ENCODE data around the gene COX7C. TPM values are rescaled to one million over a fixed set of nuclear protein-coding genes. Genes with fewer than 3 reads are reported as not detected.
"Not testable (repeated sequence)": the region's sequence is repeated elsewhere in the genome, so short reads cannot be mapped to it uniquely, and the experiment has no call there.

COX7C gene
- 320 and 338 TPM in 2 replicates for total RNA-seq
- 497 TPM for total RNA-seq (2013)
- polyA plus RNA-seq: 346 and 464 TPM in 2 replicates
- polyA minus RNA-seq: 120 and 144 TPM in 2 replicates

GRCh38 chr5:86617756-86618576 is at the start of gene COX7C:
COX7C (plus strand) TSS chr5:86617941; CDS start chr5:86618056, 115 bp downstream.
- WGBS (ENCODE audit: insufficient coverage): under 1% methylated on average over 30 of the region's 41 CpGs

DNA sequence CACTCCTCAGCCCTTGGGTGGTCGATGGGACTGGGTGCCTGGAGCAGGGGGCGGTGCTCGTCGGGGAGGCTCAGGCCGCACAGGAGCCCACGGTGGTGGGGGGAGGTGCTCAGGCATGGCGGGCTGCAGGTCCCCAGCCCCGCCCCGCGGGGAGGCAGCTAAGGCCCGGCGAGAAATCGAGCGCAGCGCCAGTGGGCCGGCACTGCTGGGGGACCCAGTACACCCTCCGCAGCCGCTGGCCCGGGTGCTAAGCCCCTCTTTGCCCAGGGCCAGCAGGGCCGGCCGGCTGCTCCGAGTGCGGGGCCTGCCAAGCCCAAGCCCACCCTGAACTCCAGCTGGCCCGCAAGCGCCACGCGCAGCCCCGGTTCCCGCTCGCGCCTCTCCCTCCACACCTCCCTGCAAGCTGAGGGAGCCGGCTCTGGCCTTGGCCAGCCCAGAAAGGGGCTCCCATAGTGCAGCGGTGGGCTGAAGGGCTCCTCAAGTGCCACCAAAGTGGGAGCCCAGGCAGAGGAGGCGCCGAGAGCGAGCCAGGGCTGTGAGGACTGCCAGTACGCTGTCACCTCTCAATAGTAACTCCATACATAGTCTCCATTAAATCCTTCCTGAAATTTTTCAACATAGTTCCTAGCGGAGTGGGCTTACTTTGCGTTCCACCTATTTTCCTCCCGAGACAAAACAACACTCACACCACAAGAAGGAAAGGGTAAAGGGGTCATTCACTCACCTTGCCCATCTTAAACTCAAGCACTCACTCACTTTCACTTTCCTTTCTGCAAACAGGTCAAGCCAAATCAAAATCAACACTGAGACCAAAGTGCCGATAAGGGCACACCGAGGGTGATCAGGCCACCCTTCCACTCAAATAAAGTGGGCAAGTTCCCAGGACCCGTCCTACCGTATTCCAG is 48.0 kb upstream of the COX7C start:
- H3K36me3 ChIP-seq (replicated peaks in 1 of 2; ENCODE audit: control extremely low read depth in 1 of 2, control insufficient read depth in 1 of 2, extremely low read depth in 1 of 2, insufficient read depth in 2 of 2, low read length in 1 of 2); H3K4me1 Mint-ChIP-seq; H2AFZ ChIP-seq (ENCODE audit: insufficient read depth, low read depth, low read length, poor library complexity, severe bottlenecking); H4K20me1 ChIP-seq (ENCODE audit: control insufficient read depth, insufficient read depth, low read length, poor library complexity, severe bottlenecking); H3K79me2 ChIP-seq (ENCODE audit: control insufficient read depth, insufficient read depth, low read length); H3K4me3 Mint-ChIP-seq; intact Hi-C loops (cut with micrococcal nuclease); H3K27ac ChIP-seq (ENCODE audit: low read length in 2 of 2); H3K27ac Mint-ChIP-seq; H3K9me3 Mint-ChIP-seq (ENCODE audit: insufficient read depth); POLR2A ChIA-PET; ATAC-seq (ENCODE audit: low read depth); H3K4me2 ChIP-seq (replicated peaks; ENCODE audit: low read depth, low read length, poor library complexity, severe bottlenecking); H3K4me3 ChIP-seq (ENCODE audit: control extremely low read depth in 1 of 5, extremely low read depth in 1 of 5, insufficient read depth in 1 of 5, low read depth in 2 of 5, low read length in 4 of 5); H3K9ac ChIP-seq (ENCODE audit: low read length); H3K27me3 Mint-ChIP-seq; CTCF ChIA-PET; H3K27me3 ChIP-seq (replicated peaks in 1 of 4; ENCODE audit: control extremely low read depth in 1 of 4, control insufficient read depth in 3 of 4, insufficient read depth in 4 of 4, low read length in 3 of 4); DNase-seq; H3K9me3 ChIP-seq (ENCODE audit: control extremely low read depth in 1 of 3, control insufficient read depth in 2 of 3, insufficient read depth in 1 of 3, low read length in 2 of 3); H3K4me1 ChIP-seq (ENCODE audit: control insufficient read depth in 2 of 2, insufficient read depth in 2 of 2, low read length in 2 of 2): not testable (repeated sequence)
- WGBS (ENCODE audit: insufficient coverage): 96% methylated on average over 31 of the region's 44 CpGs

More at GRCh38 chr5:86617756-86618576, at the start of gene COX7C:
- peaks cover 15 to 18% of the 10 kb centered on the region in 2 donors for H3K4me1 ChIP-seq (ENCODE audit: control insufficient read depth in 2 of 2, insufficient read depth in 2 of 2, low read length in 2 of 2)
- no peaks in the 10 kb centered on the region for H3K9me3 ChIP-seq (ENCODE audit: control extremely low read depth in 1 of 3, control insufficient read depth in 2 of 3, insufficient read depth in 1 of 3, low read length in 2 of 3)
- ChIA-PET CTCF (no interaction called here), POLR2A (no interaction called here)
- TF ChIP-seq EZH2 (IDR thresholded peaks at IDR 0.05; ENCODE audit: borderline replicate concordance, insufficient read depth, low read depth, low read length, poor library complexity, severe bottlenecking): no peak
- TF ChIP-seq CTCF (IDR thresholded peaks at IDR 0.05): no peak
- peak; percentile 98 for ATAC-seq (ENCODE audit: low read depth)
- H3K79me2 ChIP-seq (ENCODE audit: control insufficient read depth, insufficient read depth, low read length): peaks cover 13% of the 10 kb centered on the region
- Mint-ChIP-seq H3K4me3 (peak within 1 kb of the TSS; percentile 100), H3K9me3 (ENCODE audit: insufficient read depth) (no peaks in the 10 kb centered on the region), H3K4me1 (peaks cover 25% of the 10 kb centered on the region), H3K27ac (peak within 1 kb of the TSS; percentile 99), H3K27me3 (peaks cover 16% of the 10 kb centered on the region)
- peaks cover 0 to 15% (median 3%) of the 10 kb centered on the region in 4 experiments for H3K27me3 ChIP-seq (replicated peaks in 1 of 4; ENCODE audit: control extremely low read depth in 1 of 4, control insufficient read depth in 3 of 4, insufficient read depth in 4 of 4, low read length in 3 of 4)
- peak within 1 kb of the TSS; percentile 89 for H2AFZ ChIP-seq (ENCODE audit: insufficient read depth, low read depth, low read length, poor library complexity, severe bottlenecking)
- intact Hi-C loops (cut with micrococcal nuclease): loop anchor here (1.0 to 10.0 kb wide), 3 partner anchors 457 to 795 kb away; no protein-coding TSS in a partner anchor
- no peaks in the 10 kb centered on the region for H4K20me1 ChIP-seq (ENCODE audit: control insufficient read depth, insufficient read depth, low read length, poor library complexity, severe bottlenecking)
- H3K36me3 ChIP-seq (replicated peaks in 1 of 2; ENCODE audit: control extremely low read depth in 1 of 2, control insufficient read depth in 1 of 2, extremely low read depth in 1 of 2, insufficient read depth in 2 of 2, low read length in 1 of 2): peaks cover 4 to 27% of the 10 kb centered on the region in 2 experiments
- peak; percentile 97 for DNase-seq
- peak within 1 kb of the TSS; percentile 83 to 99 (median 94) for H3K4me3 ChIP-seq (ENCODE audit: control extremely low read depth in 1 of 5, extremely low read depth in 1 of 5, insufficient read depth in 1 of 5, low read depth in 2 of 5, low read length in 4 of 5)
- H3K4me2 ChIP-seq (replicated peaks; ENCODE audit: low read depth, low read length, poor library complexity, severe bottlenecking): peak within 1 kb of the TSS; percentile 74
- H3K27ac ChIP-seq (ENCODE audit: low read length in 2 of 2): peak within 1 kb of the TSS; percentile 90 to 95
- peak within 1 kb of the TSS; percentile 98 for H3K9ac ChIP-seq (ENCODE audit: low read length)
